OCI-LY7 (cell line): ENCODE data around the gene ARHGEF16. TPM values are rescaled to one million over a fixed set of nuclear protein-coding genes. Genes with fewer than 3 reads are reported as not detected.

ENCODE experiments used
- BruUV-seq: library from RNA; stranded (reverse); fragments of 400-500 nt; replicated peaks from 2 replicates; lab custom pipeline; 2021; lab: Mats Ljungman, UMichigan
- CTCF ChIA-PET: fragments of 300-600 bp; sonication (Branson Sonifier 250); formaldehyde crosslinking; loops from one replicate; lab custom pipeline; 2022; ENCODE audit warnings: antibody characterized with exemption; ENCODE audit not compliant: unreplicated experiment; lab: Charles Lee
- POLR2A ChIA-PET: fragments of 300-600 bp; sonication (Branson Sonifier 250); formaldehyde crosslinking; loops from one replicate; lab custom pipeline; 2022; ENCODE audit warnings: antibody characterized with exemption; lab: Charles Lee
- DNase-seq: peaks from one replicate; pipeline ENCODE4 v3.0.0-alpha.2; 2015; ENCODE audit warnings: low spot score
- H2AFZ ChIP-seq: fragments of 200-600 bp; sonication (generic), shearing (Covaris generic); 2 replicates; pipeline ENCODE4 v1.6.1; 2014; ENCODE audit warnings: mild to moderate bottlenecking, antibody characterized with exemption, low read length, moderate library complexity
- H3K27ac ChIP-seq: fragments of 200-600 bp; sonication (generic); 2 replicates; pipeline ENCODE4 v1.5.1; 2014; ENCODE audit warnings: mixed run types, low read depth, mild to moderate bottlenecking, moderate library complexity, low read length, inconsistent platforms; ENCODE audit not compliant: poor library complexity, severe bottlenecking
- H3K36me3 ChIP-seq: fragments of 200-600 bp; sonication (generic); 2 replicates; pipeline ENCODE4 v1.6.1; 2014; ENCODE audit warnings: mild to moderate bottlenecking, antibody characterized with exemption, low read length, moderate library complexity, mixed read lengths; ENCODE audit not compliant: insufficient read depth
- H3K4me1 ChIP-seq: fragments of 200-600 bp; sonication (generic); 2 replicates; pipeline ENCODE4 v1.5.1; 2014; ENCODE audit warnings: mild to moderate bottlenecking, low read length; ENCODE audit not compliant: insufficient read depth, poor library complexity, severe bottlenecking
- H3K4me2 ChIP-seq: fragments of 200-600 bp; sonication (generic); 2 replicates; pipeline ENCODE4 v1.6.1; 2014; ENCODE audit warnings: mild to moderate bottlenecking, low read length
- H3K4me3 ChIP-seq: fragments of 200-600 bp; sonication (generic); 2 replicates; pipeline ENCODE4 v1.5.1; 2014; ENCODE audit warnings: mild to moderate bottlenecking, low read depth, low read length; ENCODE audit not compliant: poor library complexity, severe bottlenecking
- H3K79me2 ChIP-seq: fragments of 200-600 bp; sonication (generic); 2 replicates; pipeline ENCODE4 v1.6.1; 2016; ENCODE audit warnings: low read depth, mild to moderate bottlenecking, low read length, moderate library complexity, mixed read lengths; ENCODE audit not compliant: insufficient read depth
- H3K9me2 ChIP-seq: fragments of 200-600 bp; sonication (generic); 2 replicates; pipeline ENCODE4 v1.6.1; 2016; ENCODE audit warnings: mild to moderate bottlenecking, low read length, mixed read lengths; ENCODE audit not compliant: insufficient read depth
- H3K9me3 ChIP-seq: fragments of 200-600 bp; sonication (generic); 2 replicates; pipeline ENCODE4 v1.6.1; 2014; ENCODE audit warnings: mild to moderate bottlenecking, mixed run types, low read length, mixed read lengths
- H4K20me1 ChIP-seq: fragments of 200-600 bp; sonication (generic); 2 replicates; pipeline ENCODE4 v1.6.1; 2014; ENCODE audit warnings: mild to moderate bottlenecking, antibody characterized with exemption, low read length, moderate library complexity, mixed read lengths; ENCODE audit not compliant: insufficient read depth
- CTCF ChIP-seq: fragments of 200-600 bp; sonication (generic); conservative IDR thresholded peaks from 2 replicates; pipeline ENCODE4 v1.5.1; 2014; ENCODE audit warnings: mild to moderate bottlenecking, antibody characterized with exemption, low read length, moderate library complexity, mixed read lengths
- EZH2phosphoT487 ChIP-seq: fragments of 200-600 bp; sonication (generic); IDR thresholded peaks from 2 replicates; pipeline ENCODE4 v1.6.1; 2018; ENCODE audit warnings: low read depth, borderline replicate concordance, mild to moderate bottlenecking, mixed run types, antibody characterized with exemption, low read length, moderate library complexity, mixed read lengths
- intact Hi-C: fragments of 100-400 bp; cut with micrococcal nuclease; formaldehyde crosslinking; loops from one replicate; pipeline ENCODE4 v1.10.0; 2022; ENCODE audit not compliant: unreplicated experiment
- total RNA-seq, 2 experiments: library from RNA; depleted of rRNA in 1 of 2; stranded (reverse); fragments of >200 nt in 1 of 2; shearing (Covaris generic) in 1 of 2; gene quantifications; 2 replicates each; pipeline ENCODE4 v1.2.3, GENCODE V29; 2014 to 2022

Gene ARHGEF16
- total RNA-seq, 2 experiments from 2014 or later, result not detected

- Histone ChIP-seq H2AFZ (no peak overlapping the region), H3K9me2 (no peaks in the 10 kb centered on the region), H3K4me2 (no peak overlapping the region), H4K20me1 (no peaks in the 10 kb centered on the region), H3K36me3 (no peaks in the 10 kb centered on the region), H3K4me3 (no peak overlapping the region), H3K9me3 (no peaks in the 10 kb centered on the region), H3K79me2 (no peaks in the 10 kb centered on the region), H3K27ac (no peak overlapping the region), H3K4me1 (no peaks in the 10 kb centered on the region)
- no TSS peak for BruUV-seq
- POLR2A ChIA-PET, result no interaction called here
- DNase-seq, result no peak
- intact Hi-C loops, result loop anchor here (5.0 kb wide), 1 partner anchor 600 kb away; no protein-coding TSS in a partner anchor
- CTCF ChIA-PET, result no interaction called here
- no peak for TF ChIP-seq EZH2phosphoT487
- TF ChIP-seq CTCF, result no peak
These were observed 31.8 kb upstream of the ARHGEF16 start for GRCh38 chr1:3422638-3423037.

GRCh38 chr1:3423245-3423829 lies 31.1 kb upstream of the ARHGEF16 start:
- no TSS peak for BruUV-seq
- intact Hi-C loops, result loop anchor here (5.0 kb wide), 1 partner anchor 601 kb away; no protein-coding TSS in a partner anchor
- no peaks in the 10 kb centered on the region for H3K36me3 ChIP-seq
- H3K79me2 ChIP-seq, result no peaks in the 10 kb centered on the region
- H3K4me3 ChIP-seq, result no peak overlapping the region
- no peaks in the 10 kb centered on the region for H3K4me1 ChIP-seq
- POLR2A ChIA-PET, result no interaction called here
- no peaks in the 10 kb centered on the region for H4K20me1 ChIP-seq
- TF ChIP-seq EZH2phosphoT487 (no peak), CTCF (no peak)
- no peak overlapping the region for H2AFZ ChIP-seq
- no peak overlapping the region for H3K27ac ChIP-seq
- CTCF ChIA-PET, result no interaction called here
- H3K9me3 ChIP-seq, result no peaks in the 10 kb centered on the region
- DNase-seq, result no peak
- no peak overlapping the region for H3K4me2 ChIP-seq
- no peaks in the 10 kb centered on the region for H3K9me2 ChIP-seq

- no TSS peak for BruUV-seq
- CTCF ChIA-PET, result interaction anchor here (1.3 kb wide), 1 partner anchor 17 kb away, joined by 4 read pairs; no protein-coding TSS in a partner anchor
These were observed 30.4 kb upstream of the ARHGEF16 start for GRCh38 chr1:3423896-3424611.

More at GRCh38 chr1:3423896-3424611, 30.4 kb upstream of the ARHGEF16 start:
- H3K4me3 ChIP-seq, result no peak overlapping the region
- intact Hi-C loops, result loop anchor here (2.0 to 5.0 kb wide), 2 partner anchors 411 to 602 kb away; no protein-coding TSS in a partner anchor
- H4K20me1 ChIP-seq, result no peaks in the 10 kb centered on the region
- no peaks in the 10 kb centered on the region for H3K9me3 ChIP-seq
- DNase-seq, result no peak
- no peaks in the 10 kb centered on the region for H3K79me2 ChIP-seq
- H3K4me2 ChIP-seq, result no peak overlapping the region
- H2AFZ ChIP-seq, result no peak overlapping the region
- no peaks in the 10 kb centered on the region for H3K9me2 ChIP-seq
- POLR2A ChIA-PET, result no interaction called here
- H3K4me1 ChIP-seq, result no peaks in the 10 kb centered on the region
- TF ChIP-seq EZH2phosphoT487 (no peak), CTCF (no peak)
- no peak overlapping the region for H3K27ac ChIP-seq
- H3K36me3 ChIP-seq, result no peaks in the 10 kb centered on the region
